Measurements from ENCODE around the gene SLX9. TPM values are rescaled to one million over a fixed set of nuclear protein-coding genes. Genes with fewer than 3 reads are reported as not detected.

SLX9 gene
- total RNA-seq, 1 experiment from 2014 or later = 74.3 TPM

DNA sequence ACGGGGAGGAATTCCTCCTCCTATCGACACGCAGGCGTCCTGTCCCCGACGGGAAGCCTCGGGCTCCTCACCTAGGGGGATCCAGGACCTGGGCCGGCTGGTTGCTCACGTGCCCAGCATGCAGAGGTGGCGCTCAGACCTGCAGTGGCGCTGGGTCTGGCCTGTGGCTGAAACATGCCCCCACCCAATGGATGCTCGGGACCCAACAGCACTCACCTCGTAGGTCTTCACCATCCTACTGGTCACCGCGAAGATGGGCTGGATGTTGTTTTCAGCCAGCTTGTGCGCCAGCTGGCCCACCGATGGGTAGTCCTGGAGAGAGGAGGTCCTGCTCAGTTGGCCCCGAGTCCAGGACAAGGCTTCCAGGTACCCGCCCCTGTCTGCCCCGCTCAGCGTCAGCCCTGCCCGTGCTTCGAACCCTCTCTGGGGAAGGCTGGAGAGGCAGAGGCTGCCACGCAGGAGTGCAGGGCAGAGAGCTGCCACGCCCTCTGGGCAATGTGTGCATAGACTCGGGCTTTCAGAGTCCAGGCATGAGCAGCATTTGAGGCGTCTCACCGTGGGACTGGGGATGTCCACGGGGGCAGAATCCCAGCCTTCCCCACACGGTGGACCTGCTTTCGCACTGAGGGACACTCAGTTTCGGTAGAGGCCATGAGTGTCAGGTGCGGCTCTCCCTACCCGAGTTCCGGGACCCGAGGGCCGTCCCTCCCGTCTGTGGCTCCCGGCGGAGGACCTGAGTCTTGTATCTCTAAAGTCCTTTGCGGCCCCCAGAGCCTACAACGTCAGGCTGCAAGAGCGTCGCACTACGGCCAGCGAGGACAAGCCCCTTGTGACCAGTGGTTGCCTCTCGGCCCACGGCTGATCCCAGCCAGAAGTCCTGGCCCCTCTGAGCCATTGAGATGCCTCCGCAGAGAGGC, 40.7 kb upstream of the SLX9 start:
- Histone ChIP-seq H3K56ac (ENCODE audit: insufficient read length, low read depth, low read length) (no peak overlapping the region), H2BK20ac (ENCODE audit: low read depth, low read length, poor library complexity, severe bottlenecking) (no peak overlapping the region), H3K18ac (ENCODE audit: insufficient read length, low read depth, low read length) (no peak overlapping the region), H3K23ac (ENCODE audit: insufficient read length, low read depth, low read length) (no peak overlapping the region), H4K91ac (ENCODE audit: insufficient read length, low read depth, low read length) (no peak overlapping the region), H3T11ph (ENCODE audit: low read length) (no peak overlapping the region), H3K27ac (ENCODE audit: insufficient read length, low read depth, low read length) (no peak overlapping the region), H2BK120ac (ENCODE audit: low read depth, low read length, poor library complexity, severe bottlenecking) (no peak overlapping the region), H3K4ac (ENCODE audit: low read depth, low read length) (no peak overlapping the region), H4K5ac (ENCODE audit: insufficient read length, low read depth, low read length) (no peak overlapping the region), H3K79me2 (ENCODE audit: insufficient read depth, low read length) (no peaks in the 10 kb centered on the region), H2BK15ac (ENCODE audit: low read depth, low read length) (no peak overlapping the region), H4K8ac (replicated peaks; ENCODE audit: insufficient read length, low read depth, low read length) (no peak overlapping the region), H3K9me3 (ENCODE audit: control insufficient read depth, low read depth, low read length) (no peaks in the 10 kb centered on the region), H3K23me2 (ENCODE audit: insufficient read length, low read depth, low read length, poor library complexity, severe bottlenecking) (no peaks in the 10 kb centered on the region), H3K4me1 (ENCODE audit: insufficient read depth, low read length) (no peaks in the 10 kb centered on the region; the same call in 1 of the 2 replicates), H3K79me1 (ENCODE audit: insufficient read depth, low read depth, low read length, poor library complexity, severe bottlenecking) (no peaks in the 10 kb centered on the region), H3K14ac (ENCODE audit: insufficient read depth, low read length) (no peak overlapping the region), H4K20me1 (ENCODE audit: control insufficient read depth, insufficient read depth, insufficient read length) (peaks cover 6% of the 10 kb centered on the region), H2BK5ac (ENCODE audit: insufficient read length, low read length) (no peak overlapping the region), H3K4me2 (ENCODE audit: insufficient read depth, insufficient read length, low read length) (no peak overlapping the region), H2AK5ac (ENCODE audit: insufficient read length, low read length) (no peak overlapping the region), H3K9ac (ENCODE audit: extremely low read depth, insufficient read length, low read length) (no peak overlapping the region), H2BK12ac (ENCODE audit: insufficient read length, low read depth, low read length) (no peak overlapping the region), H2AFZ (ENCODE audit: low read length) (no peak overlapping the region), H3K27me3 (ENCODE audit: insufficient read depth, low read length) (no peaks in the 10 kb centered on the region)
- TF ChIP-seq, protein P1, sequence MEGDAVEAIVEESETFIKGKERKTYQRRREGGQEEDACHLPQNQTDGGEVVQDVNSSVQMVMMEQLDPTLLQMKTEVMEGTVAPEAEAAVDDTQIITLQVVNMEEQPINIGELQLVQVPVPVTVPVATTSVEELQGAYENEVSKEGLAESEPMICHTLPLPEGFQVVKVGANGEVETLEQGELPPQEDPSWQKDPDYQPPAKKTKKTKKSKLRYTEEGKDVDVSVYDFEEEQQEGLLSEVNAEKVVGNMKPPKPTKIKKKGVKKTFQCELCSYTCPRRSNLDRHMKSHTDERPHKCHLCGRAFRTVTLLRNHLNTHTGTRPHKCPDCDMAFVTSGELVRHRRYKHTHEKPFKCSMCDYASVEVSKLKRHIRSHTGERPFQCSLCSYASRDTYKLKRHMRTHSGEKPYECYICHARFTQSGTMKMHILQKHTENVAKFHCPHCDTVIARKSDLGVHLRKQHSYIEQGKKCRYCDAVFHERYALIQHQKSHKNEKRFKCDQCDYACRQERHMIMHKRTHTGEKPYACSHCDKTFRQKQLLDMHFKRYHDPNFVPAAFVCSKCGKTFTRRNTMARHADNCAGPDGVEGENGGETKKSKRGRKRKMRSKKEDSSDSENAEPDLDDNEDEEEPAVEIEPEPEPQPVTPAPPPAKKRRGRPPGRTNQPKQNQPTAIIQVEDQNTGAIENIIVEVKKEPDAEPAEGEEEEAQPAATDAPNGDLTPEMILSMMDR (conservative IDR thresholded peaks at IDR 0.05) = no peak
- H3K9me3 Mint-ChIP-seq = no peaks in the 10 kb centered on the region; a peak in 1 of 5 replicates
- H3K4me1 Mint-ChIP-seq = peaks cover 10 to 13% of the 10 kb centered on the region in 2 experiments
- H3K27ac Mint-ChIP-seq = no peak overlapping the region
- no peak overlapping the region for H3K4me3 Mint-ChIP-seq
- no CpG with 5 or more reads among the region's 49 CpGs for WGBS (ENCODE audit: extremely low coverage, insufficient read length, low lambda C conversion rate)
- no peaks in the 10 kb centered on the region for H3K36me3 Mint-ChIP-seq (ENCODE audit: insufficient read depth in 1 of 3, low read depth in 3 of 3)
- peaks cover 3% of the 10 kb centered on the region for H3K27me3 Mint-ChIP-seq (ENCODE audit: low read depth)
- DNase-seq = no peak
